Esophagus squamous epithelium (tissue), 5 donors: Measurements from ENCODE around the gene PLA2G4B. TPM values are rescaled to one million over a fixed set of nuclear protein-coding genes. Genes with fewer than 3 reads are reported as not detected.

ENCODE experiments used
- DNase-seq: peaks from one replicate; lab custom pipeline; 2025; lab: John Stamatoyannopoulos, UW
- H3K27ac ChIP-seq, 4 donors: fragments of 200-600 bp; sonication (generic); one replicate each; pipeline ENCODE4 v1.5.1; 2016 to 2019; ENCODE audit warnings: mild to moderate bottlenecking in 1 of 4
- H3K27me3 ChIP-seq, 4 donors: fragments of 200-600 bp; sonication (generic); 1 replicate in 3 of 4; 2 replicates in 1 of 4; pipeline versions ENCODE4 v1.5.1 to v1.6.0; 2017 to 2021; ENCODE audit warnings: antibody characterized with exemption in 1 of 4
- H3K36me3 ChIP-seq, 3 donors: fragments of 200-600 bp; sonication (generic); one replicate each; pipeline ENCODE4 v1.5.1; 2016 to 2019
- H3K4me1 ChIP-seq, 3 donors: fragments of 200-600 bp; sonication (generic); one replicate each; pipeline ENCODE4 v1.5.1; 2017 to 2019
- H3K4me3 ChIP-seq, 4 donors: fragments of 200-600 bp; sonication (generic); 1 replicate in 3 of 4; 2 replicates in 1 of 4; pipeline ENCODE4 v1.5.1; 2016 to 2019; ENCODE audit warnings: mild to moderate bottlenecking in 2 of 4, moderate library complexity in 1 of 4
- H3K9me3 ChIP-seq, 3 donors: fragments of 200-600 bp; sonication (generic); one replicate each; pipeline ENCODE4 v1.5.1; 2016 to 2019
- CTCF ChIP-seq, 6 experiments: fragments of 450-650 bp in 4 of 6; fragments of 200-600 bp in 2 of 6; sonication (generic) in 2 of 6; IDR thresholded peaks; one replicate each; pipeline ENCODE4 v1.5.1; 2016 to 2019; ENCODE audit warnings: antibody characterized with exemption in 6 of 6, mild to moderate bottlenecking in 4 of 6, moderate library complexity in 4 of 6
- POLR2A ChIP-seq, 4 donors: fragments of 450-650 bp; IDR thresholded peaks; one replicate each; pipeline ENCODE4 v1.6.1; 2017; ENCODE audit warnings: antibody characterized with exemption in 4 of 4, mild to moderate bottlenecking in 4 of 4, moderate library complexity in 3 of 4
- WGBS, 2 donors: methylation state at CpG; one replicate each; pipeline ENCODE4 v1.1.5; 2018; 5-methylcytosine and 5-hydroxymethylcytosine counted together
- intact Hi-C: fragments of 100-400 bp; cut with DNase I; formaldehyde crosslinking; loops from one replicate; pipeline ENCODE4 v1.15.0; 2022
- total RNA-seq, 4 donors: library from RNA; depleted of rRNA; stranded (reverse); fragments of >200 nt; gene quantifications; one replicate each; pipeline ENCODE4 v1.1.0, GENCODE V29; 2016
- donor health status: DM: yes; HTN: yes; CAD: no.

Gene PLA2G4B
- total RNA-seq, result 10 to 100 TPM; 26.5 to 58.9 (median 39.7) TPM

- TF ChIP-seq POLR2A (IDR thresholded peaks at IDR 0.05), result no peak
- TF ChIP-seq CTCF (IDR thresholded peaks at IDR 0.05), result peak in 1 of 6 experiments; percentile 11
- WGBS, 2 donors, result 20% methylated on average over 1 of the region's 6 CpGs; no CpG with 5 or more reads in 1 of the 2 donors
- intact Hi-C loops, result no loop called here
- no peaks in the 10 kb centered on the region for H3K27me3 ChIP-seq
- H3K36me3 ChIP-seq, result peaks cover 0 to 81% (median 21%) of the 10 kb centered on the region in 3 donors
- peak within 1 kb of the TSS; percentile 6 to 40 (median 26) for H3K4me3 ChIP-seq
- H3K4me1 ChIP-seq, result peaks cover 31 to 86% (median 35%) of the 10 kb centered on the region in 3 donors
- no peaks in the 10 kb centered on the region for H3K9me3 ChIP-seq
- H3K27ac ChIP-seq, result peak within 1 kb of the TSS; percentile 76 to 92 (median 88)
- DNase-seq, result no peak
Measured at GRCh38 chr15:41838400-41838897, at the start of gene PLA2G4B. Gene PLA2G4B, plus strand, starts transcription at chr15:41838847. Its CDS starts 67 bp downstream, at chr15:41838914.

- no peak for TF ChIP-seq CTCF (IDR thresholded peaks at IDR 0.05)
- TF ChIP-seq POLR2A (IDR thresholded peaks at IDR 0.05), result no peak
- Histone ChIP-seq H3K9me3 (no peaks in the 10 kb centered on the region), H3K36me3 (no peaks in the 10 kb centered on the region), H3K27ac (peak overlapping the region in 2 of 4 donors; percentile 22 to 42), H3K27me3 (no peaks in the 10 kb centered on the region), H3K4me3 (no peak overlapping the region), H3K4me1 (peaks cover 26 to 78% (median 53%) of the 10 kb centered on the region in 3 donors)
- DNase-seq, result no peak
- intact Hi-C loops, result no loop called here
- WGBS, 2 donors, result 43 to 59% methylated on average over 4 of the region's 4 CpGs
Measured at GRCh38 chr15:41789236-41789635, 49.4 kb upstream of the PLA2G4B start.

GRCh38 chr15:41789662-41790061 is 49.0 kb upstream of the PLA2G4B start:
- intact Hi-C loops, result no loop called here
- no peak for TF ChIP-seq POLR2A (IDR thresholded peaks at IDR 0.05)
- TF ChIP-seq CTCF (IDR thresholded peaks at IDR 0.05), result no peak
- H3K36me3 ChIP-seq, result no peaks in the 10 kb centered on the region
- peak overlapping the region in 3 of 4 donors; percentile 22 to 56 (median 42) for H3K27ac ChIP-seq
- no peak overlapping the region for H3K4me3 ChIP-seq
- no peaks in the 10 kb centered on the region for H3K9me3 ChIP-seq
- no peaks in the 10 kb centered on the region for H3K27me3 ChIP-seq
- no peak for DNase-seq
- H3K4me1 ChIP-seq, result peaks cover 26 to 79% (median 57%) of the 10 kb centered on the region in 3 donors

- no peaks in the 10 kb centered on the region for H3K36me3 ChIP-seq
- no peak for DNase-seq
- 75 to 85% methylated on average over 3 of the region's 3 CpGs for WGBS, 2 donors
- TF ChIP-seq POLR2A (IDR thresholded peaks at IDR 0.05) (no peak), CTCF (IDR thresholded peaks at IDR 0.05) (no peak)
- H3K27me3 ChIP-seq, result no peaks in the 10 kb centered on the region
- peak overlapping the region; percentile 17 to 69 (median 54) for H3K27ac ChIP-seq
- intact Hi-C loops, result no loop called here
- peaks cover 26 to 84% (median 61%) of the 10 kb centered on the region in 3 donors for H3K4me1 ChIP-seq
- no peak overlapping the region for H3K4me3 ChIP-seq
- H3K9me3 ChIP-seq, result no peaks in the 10 kb centered on the region
Measured at GRCh38 chr15:41790169-41790568, 48.5 kb upstream of the PLA2G4B start.

GRCh38 chr15:41790756-41791546 is 47.7 kb upstream of the PLA2G4B start:
- H3K9me3 ChIP-seq, result no peaks in the 10 kb centered on the region
- H3K27ac ChIP-seq, result peak overlapping the region; percentile 17 to 69 (median 54)
- WGBS, 2 donors, result 16 to 32% methylated on average over 3 of the region's 5 CpGs
- DNase-seq, result no peak
- H3K36me3 ChIP-seq, result no peaks in the 10 kb centered on the region
- intact Hi-C loops, result no loop called here
- TF ChIP-seq CTCF (IDR thresholded peaks at IDR 0.05) (no peak), POLR2A (IDR thresholded peaks at IDR 0.05) (no peak)
- peaks cover 29 to 92% (median 69%) of the 10 kb centered on the region in 3 donors for H3K4me1 ChIP-seq
- H3K27me3 ChIP-seq, result no peaks in the 10 kb centered on the region
- H3K4me3 ChIP-seq, result peak overlapping the region in 1 of 4 donors; percentile 2
